ENCODE measurements around the gene COG5.

Gene COG5

DNA sequence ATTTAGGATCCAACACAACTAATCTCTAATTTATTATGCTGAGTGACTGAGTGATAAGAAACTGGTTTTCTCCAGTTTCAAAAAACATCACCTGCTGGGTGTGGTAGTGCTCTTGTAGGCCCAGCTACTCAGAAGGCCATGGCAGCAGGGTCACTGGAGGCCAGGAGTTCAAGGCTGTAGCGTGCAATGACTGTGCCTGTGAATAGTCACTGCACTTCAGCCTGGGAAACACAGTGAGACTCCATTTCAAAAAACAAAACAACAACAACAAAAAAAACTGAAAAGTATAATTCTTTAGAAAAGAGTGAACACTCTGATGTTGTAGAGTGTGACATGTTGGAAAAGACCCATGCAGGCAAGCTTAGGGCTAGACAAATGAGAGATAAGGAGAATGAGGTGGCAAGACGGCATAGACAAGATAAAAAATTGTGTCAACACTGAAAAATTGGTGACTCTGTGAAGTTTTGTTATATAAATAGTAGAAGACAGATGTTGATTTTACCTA, 243.9 kb downstream of the COG5 start:
- DNase-seq: no peak

- DNase-seq: no peak
These were observed 245.1 kb downstream of the COG5 start for GRCh38 chr7:107318523-107319160.

DNA sequence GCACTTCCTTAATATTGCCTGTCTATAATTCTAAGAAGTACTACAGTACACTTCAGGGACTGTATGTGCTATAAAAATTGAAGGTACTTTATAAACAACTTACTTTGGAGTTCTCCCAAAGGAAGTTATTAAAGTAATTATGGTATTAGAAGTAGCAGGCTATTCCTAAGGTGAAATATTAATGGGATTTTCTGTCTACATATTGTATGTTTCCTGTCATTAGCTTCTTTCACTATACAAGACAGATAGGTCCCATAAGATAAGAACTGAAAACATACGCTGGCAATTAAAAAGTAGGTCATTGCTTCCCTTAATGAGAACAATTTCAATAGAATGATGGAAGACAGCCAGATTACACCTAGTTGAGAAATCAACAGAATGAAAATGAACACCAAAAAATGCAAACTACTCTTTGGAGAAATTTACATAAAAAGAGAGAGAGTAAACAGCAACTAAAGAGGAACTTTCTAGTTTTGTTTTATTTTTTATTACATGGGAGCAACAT, 248.0 kb downstream of the COG5 start:
- DNase-seq: no peak

GRCh38 chr7:107313355-107313754, 250.4 kb downstream of the COG5 start:
- DNase-seq: no peak

- DNase-seq: no peak
These were observed 251.3 kb downstream of the COG5 start for GRCh38 chr7:107312418-107312817.

GRCh38 chr7:107309296-107309695, 254.4 kb downstream of the COG5 start:
- DNase-seq: no peak

DNA sequence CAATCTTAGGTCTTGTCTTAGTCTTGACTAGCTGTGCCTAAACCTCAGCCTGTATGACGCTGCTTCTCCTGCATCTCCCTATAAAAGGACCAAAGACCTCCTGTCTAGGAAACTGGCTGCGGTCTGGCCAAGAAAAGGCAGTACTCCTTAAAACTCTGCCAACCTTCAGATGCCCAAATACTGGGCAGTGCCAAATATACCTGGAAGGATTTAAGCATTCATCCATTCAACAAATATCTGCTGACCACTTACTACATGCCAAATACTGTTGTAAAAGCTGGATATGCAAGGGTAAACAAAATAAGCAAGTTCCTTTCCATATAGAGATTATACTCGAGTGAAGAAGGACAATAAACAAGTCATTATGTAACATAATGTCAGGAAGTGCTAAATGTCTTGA, 259.1 kb downstream of the COG5 start:
- no peak for DNase-seq

DNA sequence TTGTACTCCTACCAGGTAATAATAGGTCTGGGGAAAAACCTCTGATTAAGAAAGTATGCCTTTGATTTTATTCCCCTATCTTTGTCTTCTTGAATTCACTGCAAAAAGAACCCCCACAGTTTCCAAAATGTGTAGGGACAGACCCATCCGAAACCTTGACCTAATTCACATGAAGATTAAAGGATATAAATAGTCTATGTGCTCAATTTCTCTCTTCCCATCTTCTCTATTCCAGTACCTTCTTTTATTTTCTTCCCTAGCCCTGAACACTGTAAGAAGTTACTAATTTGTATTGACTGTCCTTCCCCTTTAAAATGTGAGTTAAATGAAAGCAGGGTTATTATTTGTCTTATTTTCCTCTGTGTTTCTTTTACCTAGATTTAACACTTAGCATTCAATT, 259.7 kb downstream of the COG5 start:
- DNase-seq: no peak

GRCh38 chr7:107302250-107302847, 261.4 kb downstream of the COG5 start:
- no peak for DNase-seq

DNA sequence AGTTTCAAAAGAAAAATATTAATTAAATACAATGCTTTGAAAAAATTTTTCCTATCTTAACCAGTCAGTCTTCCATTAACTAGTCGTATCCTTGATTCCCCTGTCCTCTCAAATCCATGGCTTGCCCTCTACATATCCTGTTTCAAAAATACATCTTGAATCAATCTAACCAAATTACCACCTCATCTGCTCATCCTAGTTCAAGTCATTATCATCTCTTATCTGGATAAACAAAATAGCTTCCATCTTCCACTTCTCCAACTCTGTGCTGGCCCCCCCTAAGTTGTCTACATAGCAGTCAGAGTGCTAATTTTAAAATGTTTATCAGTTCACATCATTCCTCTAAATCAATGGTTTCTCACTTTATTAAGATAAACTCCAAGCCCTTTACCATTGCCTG, 269.5 kb downstream of the COG5 start:
- DNase-seq: no peak

DNA sequence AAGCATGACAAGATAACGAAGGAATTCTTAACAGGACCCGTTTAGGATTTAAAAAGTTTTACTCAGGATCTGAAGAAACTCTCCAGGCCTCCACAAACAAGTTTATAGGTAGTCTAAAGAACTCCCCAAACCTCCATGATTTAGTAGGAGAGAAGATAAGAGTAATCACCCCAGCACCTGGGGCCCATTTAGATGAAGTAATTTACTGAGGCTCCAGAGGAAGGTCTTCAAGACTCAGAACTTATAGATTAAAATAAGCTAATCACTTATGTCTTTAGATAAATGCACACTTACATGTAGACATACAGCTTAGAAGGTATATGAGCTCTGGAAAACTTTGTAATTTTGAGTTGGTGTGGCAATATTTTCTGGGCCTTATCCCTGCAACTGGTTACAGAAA, 271.1 kb downstream of the COG5 start:
- no peak for DNase-seq

- DNase-seq: no peak
These were observed 272.3 kb downstream of the COG5 start for GRCh38 chr7:107291434-107291833.

DNA sequence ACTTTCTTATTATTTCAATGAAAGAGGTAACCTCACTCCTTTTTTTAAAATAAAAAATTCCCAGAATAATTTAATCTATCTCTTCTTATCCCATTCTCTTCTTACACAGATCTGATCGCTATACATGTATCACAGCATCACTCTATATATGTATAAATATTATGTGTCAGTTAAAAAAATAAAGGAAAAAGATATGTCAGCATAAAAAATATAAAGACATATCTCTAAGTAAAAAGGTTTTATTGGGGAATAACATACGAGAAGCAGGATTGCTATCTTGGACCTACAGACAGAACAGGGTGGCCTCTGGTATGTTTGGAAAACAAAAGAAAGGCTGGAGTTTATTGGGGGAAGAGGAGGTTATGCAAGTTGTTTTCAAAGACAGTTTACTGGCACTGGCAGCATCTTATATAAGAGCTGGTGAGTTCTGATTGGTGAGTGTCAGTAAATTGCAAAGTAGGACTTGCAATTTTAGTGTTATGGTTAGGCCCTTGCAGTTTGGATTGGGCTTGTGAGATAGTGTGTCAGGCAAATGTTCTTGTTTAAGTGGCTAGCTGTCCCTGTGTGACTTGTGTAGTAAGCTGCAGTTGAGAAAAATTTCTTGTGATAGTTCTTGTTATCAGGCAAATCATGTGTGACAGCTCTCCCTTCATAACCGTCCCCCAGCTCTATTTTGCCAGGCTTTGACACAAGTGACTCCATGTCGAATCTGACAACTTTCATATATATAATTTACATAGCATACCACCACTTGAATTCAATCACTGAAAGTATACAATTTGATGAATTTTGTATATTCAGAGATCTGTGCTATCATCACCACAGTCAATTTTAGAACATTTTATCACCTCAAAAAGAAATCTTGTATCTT, 276.7 kb downstream of the COG5 start:
- DNase-seq: no peak

GRCh38 chr7:107284911-107285479, 278.7 kb downstream of the COG5 start:
- no peak for DNase-seq

DNA sequence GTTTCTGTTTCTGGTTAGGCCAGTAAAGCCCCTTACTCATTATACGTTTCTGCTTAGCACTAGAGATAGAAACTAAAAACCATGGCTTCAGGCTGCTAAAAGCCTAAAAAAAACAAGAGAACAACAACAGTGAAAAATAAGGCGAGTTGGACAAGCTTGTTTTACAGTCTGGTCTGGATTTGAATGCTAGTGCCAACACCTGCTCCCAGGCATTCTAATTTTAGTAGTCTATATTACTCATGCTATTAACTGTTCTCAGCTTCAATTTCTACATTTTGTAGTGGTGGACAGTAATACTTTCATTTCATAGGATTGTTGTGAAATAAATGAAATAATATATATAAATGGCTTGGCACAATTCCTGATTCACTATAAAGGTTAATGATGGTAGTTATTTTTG, 286.4 kb downstream of the COG5 start:
- no peak for DNase-seq

GRCh38 chr7:107276220-107276827, 287.4 kb downstream of the COG5 start:
- DNase-seq: no peak

DNA sequence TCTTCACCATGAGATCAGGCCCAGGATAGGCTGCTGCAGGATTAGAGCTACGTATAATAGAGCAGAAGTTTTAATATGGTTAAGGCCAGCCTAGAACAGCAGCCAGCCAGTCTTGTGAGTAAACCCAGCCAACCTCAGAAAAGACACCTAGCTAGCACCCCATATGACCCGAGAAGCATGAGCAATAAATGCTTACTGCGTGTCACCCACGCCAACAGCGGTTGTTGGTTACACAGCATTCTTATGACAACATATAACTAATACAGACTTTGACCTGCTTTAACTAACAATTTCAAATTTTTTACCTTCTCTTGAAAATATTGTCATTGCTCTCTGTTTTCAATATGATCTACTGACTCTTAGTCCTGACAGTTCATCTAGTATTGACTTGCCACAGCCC, 289.2 kb downstream of the COG5 start:
- no peak for DNase-seq

- no peak for DNase-seq
These were observed 293.9 kb downstream of the COG5 start for GRCh38 chr7:107269790-107270189.

DNA sequence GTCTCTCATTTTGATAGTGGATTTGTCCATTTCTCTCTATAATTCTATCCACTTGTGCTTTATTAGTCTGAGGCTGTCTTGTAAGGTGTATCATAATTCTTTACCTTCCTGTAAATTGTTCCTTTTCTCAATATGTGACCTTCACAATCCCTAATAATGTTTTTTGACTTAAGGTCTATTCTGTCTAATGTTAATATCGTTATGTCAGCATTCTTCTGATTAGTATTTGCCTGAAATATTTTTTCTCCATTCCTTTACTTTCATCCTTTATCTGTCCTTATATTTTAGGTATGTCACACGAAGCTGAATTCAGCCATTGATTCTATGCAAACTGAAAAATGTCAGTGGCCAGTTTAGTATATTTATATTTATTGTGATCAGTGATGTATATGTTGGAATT, 295.1 kb downstream of the COG5 start:
- DNase-seq: no peak

DNA sequence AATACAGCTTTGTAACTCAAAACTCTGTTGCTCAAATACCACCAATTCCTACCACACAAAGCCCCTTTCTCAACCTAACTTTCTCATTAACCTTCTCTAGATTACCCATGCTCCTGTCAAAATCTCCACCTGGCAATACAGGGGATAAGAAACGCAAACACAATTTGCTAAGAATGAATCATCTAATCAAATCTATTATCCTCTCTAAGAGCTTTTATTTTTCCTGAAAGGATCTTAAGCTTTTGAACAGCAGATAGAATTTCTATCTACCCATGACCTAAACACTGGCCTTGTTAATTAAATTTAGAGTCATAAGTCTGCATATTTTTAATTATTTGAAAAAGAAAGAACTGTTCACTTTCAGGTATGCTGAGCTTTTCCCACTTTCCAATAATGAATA, 296.6 kb downstream of the COG5 start:
- DNase-seq: no peak

DNA sequence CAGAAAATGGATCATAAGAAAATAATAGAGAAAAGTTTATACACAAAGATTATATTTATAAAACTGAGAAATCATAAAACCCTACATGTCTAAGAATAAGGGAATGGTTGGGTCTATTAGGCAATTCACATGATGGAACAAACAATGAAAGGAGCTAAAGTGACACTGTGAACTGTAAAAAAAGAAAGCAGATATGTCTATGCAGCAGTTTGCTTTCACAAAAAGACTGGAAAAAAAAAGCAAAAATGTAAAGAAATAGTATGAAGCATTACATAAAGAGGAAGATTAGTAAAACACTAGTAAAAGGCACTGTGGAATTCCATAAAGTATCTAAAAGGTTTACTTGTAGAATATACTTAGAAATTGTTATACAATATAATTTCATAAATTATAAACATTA, 299.0 kb downstream of the COG5 start:
- no peak for DNase-seq

GRCh38 chr7:107262857-107263256, 300.9 kb downstream of the COG5 start:
- no peak for DNase-seq

DNA sequence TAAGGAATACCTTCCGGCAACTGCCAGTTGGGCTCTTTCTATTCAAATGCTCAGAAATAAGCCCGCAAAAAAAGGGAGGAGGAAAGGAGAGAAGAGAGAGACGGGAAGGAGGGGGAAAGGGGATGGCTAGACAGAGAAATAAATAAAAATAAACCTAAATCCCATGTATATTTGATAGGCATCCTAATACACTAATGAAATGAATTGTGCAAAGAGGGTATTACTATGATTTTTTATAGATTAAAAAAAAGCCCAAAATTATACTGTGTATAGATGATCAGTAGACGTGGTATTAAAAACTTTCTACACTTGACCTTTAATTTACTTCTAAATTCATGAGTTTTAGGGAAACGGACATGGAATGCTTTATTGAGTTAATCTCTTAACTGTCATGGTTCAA, 305.0 kb downstream of the COG5 start:
- no peak for DNase-seq

Data from activated CD8-positive, alpha-beta memory T cell treated with anti-CD3 and anti-CD28 coated beads for 24 hours (primary cell).